K562 (cell line): Measurements from ENCODE around the gene PAM.

Experiments
- FOXK2 ChIP-seq, 2 experiments: fragments of 450-650 bp; IDR thresholded peaks in 1 of 2; conservative IDR thresholded peaks in 1 of 2; 2 replicates each; pipeline ENCODE4 v1.6.1; 2016; ENCODE audit warnings: low read depth in 2 of 2, mild to moderate bottlenecking in 1 of 2
- SMARCA5 ChIP-seq: fragments of 450-650 bp; IDR thresholded peaks from 2 replicates; pipeline ENCODE4 v1.6.1; 2016

- TF ChIP-seq SMARCA5, result no peak
- TF ChIP-seq FOXK2 (conservative IDR thresholded peaks at IDR 0.05 in 1 of 2, IDR thresholded peaks at IDR 0.05 in 1 of 2; ENCODE audit: low read depth in 2 of 2), result no peak
Measured at GRCh38 chr5:103031607-103032006, 276.5 kb downstream of the PAM start.
